ENCODE results near the gene RIMOC1.

GRCh38 chr5:41883936-41884335 is 20.2 kb upstream of the RIMOC1 start:
- TF ChIP-seq CTCF (conservative IDR thresholded peaks at IDR 0.05) (no peak), ZFX (IDR thresholded peaks at IDR 0.05) (no peak)

Data from C4-2B (cell line).